Nephron (organoid): Measurements from ENCODE around the gene ROCK2.
A peak's percentile ranks its signal among the peaks of the same experiment; 100 is the strongest.

Experiments used
- H3K27ac Mint-ChIP-seq, 3 experiments: 2 replicates each; pipeline ENCODE4 v1.8.0; 2020; ENCODE audit warnings: mixed read lengths in 3 of 3, mild to moderate bottlenecking in 2 of 3, moderate library complexity in 1 of 3
- H3K27me3 Mint-ChIP-seq: 2 replicates; pipeline ENCODE4 v1.8.0; 2021; ENCODE audit warnings: low read depth, mild to moderate bottlenecking, moderate library complexity, mixed read lengths
- H3K36me3 Mint-ChIP-seq: 2 replicates; pipeline ENCODE4 v1.8.0; 2020; ENCODE audit warnings: low read depth, mixed read lengths
- H3K4me1 Mint-ChIP-seq: 2 replicates; pipeline ENCODE4 v1.8.0; 2020; ENCODE audit warnings: mixed read lengths
- H3K4me3 Mint-ChIP-seq, 3 experiments: 2 replicates each; pipeline ENCODE4 v1.8.0; 2020; ENCODE audit warnings: mild to moderate bottlenecking in 3 of 3, mixed read lengths in 3 of 3, moderate library complexity in 2 of 3
- H3K9me3 Mint-ChIP-seq: 2 replicates; pipeline ENCODE4 v1.8.0; 2020; ENCODE audit warnings: mixed read lengths
- CTCF ChIP-seq, 3 experiments: fragments of 200-600 bp; sonication (generic); IDR thresholded peaks; one replicate each; pipeline ENCODE4 v1.5.0; 2021; ENCODE audit warnings: antibody characterized with exemption in 3 of 3; ENCODE audit not compliant: unreplicated experiment in 3 of 3

Gene ROCK2

GRCh38 chr2:11356764-11357163 is 12.3 kb upstream of the ROCK2 start:
- H3K9me3 Mint-ChIP-seq: no peaks in the 10 kb centered on the region
- no peaks in the 10 kb centered on the region for H3K36me3 Mint-ChIP-seq
- no peak overlapping the region for H3K27ac Mint-ChIP-seq
- H3K27me3 Mint-ChIP-seq: peaks cover 3% of the 10 kb centered on the region
- H3K4me1 Mint-ChIP-seq: peaks cover 16% of the 10 kb centered on the region
- H3K4me3 Mint-ChIP-seq: no peak overlapping the region
- no peak for TF ChIP-seq CTCF (IDR thresholded peaks at IDR 0.05; ENCODE audit: unreplicated experiment in 3 of 3)

- TF ChIP-seq CTCF (IDR thresholded peaks at IDR 0.05; ENCODE audit: unreplicated experiment in 3 of 3): no peak
- peaks cover 3% of the 10 kb centered on the region for H3K27me3 Mint-ChIP-seq
- no peak overlapping the region for H3K4me3 Mint-ChIP-seq
- peaks cover 16% of the 10 kb centered on the region for H3K4me1 Mint-ChIP-seq
- H3K27ac Mint-ChIP-seq: no peak overlapping the region
- no peaks in the 10 kb centered on the region for H3K9me3 Mint-ChIP-seq
- no peaks in the 10 kb centered on the region for H3K36me3 Mint-ChIP-seq
Measured at GRCh38 chr2:11355194-11356053, 11.0 kb upstream of the ROCK2 start.

- Mint-ChIP-seq H3K27me3 (peaks cover 3% of the 10 kb centered on the region), H3K4me3 (no peak overlapping the region), H3K27ac (no peak overlapping the region), H3K36me3 (no peaks in the 10 kb centered on the region), H3K4me1 (peaks cover 16% of the 10 kb centered on the region), H3K9me3 (no peaks in the 10 kb centered on the region)
- no peak for TF ChIP-seq CTCF (IDR thresholded peaks at IDR 0.05; ENCODE audit: unreplicated experiment in 3 of 3)
Measured at GRCh38 chr2:11354363-11355154, 10.1 kb upstream of the ROCK2 start.

- Mint-ChIP-seq H3K27me3 (peaks cover 3% of the 10 kb centered on the region), H3K9me3 (no peaks in the 10 kb centered on the region), H3K36me3 (no peaks in the 10 kb centered on the region), H3K4me1 (peaks cover 16% of the 10 kb centered on the region), H3K27ac (no peak overlapping the region), H3K4me3 (no peak overlapping the region)
- no peak for TF ChIP-seq CTCF (IDR thresholded peaks at IDR 0.05; ENCODE audit: unreplicated experiment in 3 of 3)
Measured at GRCh38 chr2:11352781-11353537, 8.5 kb upstream of the ROCK2 start.

GRCh38 chr2:11348209-11348749 is 3.8 kb upstream of the ROCK2 start:
- H3K9me3 Mint-ChIP-seq: no peaks in the 10 kb centered on the region
- no peak for TF ChIP-seq CTCF (IDR thresholded peaks at IDR 0.05; ENCODE audit: unreplicated experiment in 3 of 3)

More at GRCh38 chr2:11348209-11348749, 3.8 kb upstream of the ROCK2 start:
- Mint-ChIP-seq H3K36me3 (no peaks in the 10 kb centered on the region), H3K27me3 (no peaks in the 10 kb centered on the region), H3K4me1 (peaks cover 6% of the 10 kb centered on the region), H3K27ac (peak overlapping the region; percentile 25 to 64 (median 51)), H3K4me3 (peak overlapping the region in 1 of 3 experiments; percentile 15)
